Panc1 (cell line): ENCODE data around the gene SLC35D2. TPM values are rescaled to one million over a fixed set of nuclear protein-coding genes. Genes with fewer than 3 reads are reported as not detected.

Experiments used
- ATAC-seq: fragments of 200-7000 bp; cut with Tn5 transposase; 2 replicates; pipeline ENCODE4 v1.9.1; 2020; ENCODE audit warnings: mild to moderate bottlenecking, moderate library complexity
- BruUV-seq: library from RNA; stranded (reverse); fragments of 400-500 nt; replicated peaks from 2 replicates; lab custom pipeline; 2021; lab: Mats Ljungman, UMichigan
- CTCF ChIA-PET: fragments of 300-600 bp; sonication (Branson Sonifier 250); formaldehyde crosslinking; loops from one replicate; lab custom pipeline; 2022; ENCODE audit warnings: antibody characterized with exemption; lab: Charles Lee
- POLR2A ChIA-PET: fragments of 300-600 bp; sonication (Branson Sonifier 250); formaldehyde crosslinking; loops from one replicate; lab custom pipeline; 2022; ENCODE audit warnings: antibody characterized with exemption; lab: Charles Lee
- DNase-seq: peaks from one replicate; pipeline ENCODE4 v3.0.0-alpha.2; 2010; ENCODE audit warnings: low read depth, low spot score
- H3K27ac ChIP-seq: 2 replicates; pipeline ENCODE4 v1.5.1; 2011; ENCODE audit warnings: mild to moderate bottlenecking, low read length, inconsistent platforms
- H3K27me3 ChIP-seq: fragments of 200-500 bp; sonication (Bioruptor generic); 2 replicates; pipeline ENCODE4 v1.6.0; 2014; ENCODE audit warnings: low read length, inconsistent platforms; ENCODE audit not compliant: control insufficient read depth, insufficient read depth
- H3K36me3 ChIP-seq: fragments of 200-500 bp; sonication (Bioruptor generic); 2 replicates; pipeline ENCODE4 v1.5.1; 2014; ENCODE audit warnings: inconsistent platforms, mild to moderate bottlenecking, low read length, moderate library complexity; ENCODE audit not compliant: control insufficient read depth, insufficient read depth
- H3K4me1 ChIP-seq: 2 replicates; pipeline ENCODE4 v1.5.1; 2011; ENCODE audit warnings: inconsistent platforms, mild to moderate bottlenecking, low read length, moderate library complexity; ENCODE audit not compliant: control insufficient read depth, insufficient read depth
- H3K4me3 ChIP-seq, 2 experiments: 2 replicates each; pipeline ENCODE4 v1.5.1; 2011 to 2012; ENCODE audit warnings: low read depth in 2 of 2, low read length in 2 of 2, mild to moderate bottlenecking in 2 of 2, inconsistent platforms in 1 of 2, moderate library complexity in 1 of 2
- H3K9me3 ChIP-seq: fragments of 200-500 bp; sonication (Bioruptor generic); 2 replicates; pipeline ENCODE4 v1.5.1; 2014; ENCODE audit warnings: low read depth, mild to moderate bottlenecking, inconsistent platforms, low read length, moderate library complexity; ENCODE audit not compliant: control insufficient read depth, insufficient read depth
- CTCF ChIP-seq: fragments of 450-650 bp; IDR thresholded peaks from 2 replicates; pipeline ENCODE4 v1.5.1; 2017; ENCODE audit warnings: mild to moderate bottlenecking
- POLR2AphosphoS5 ChIP-seq: IDR thresholded peaks from 2 replicates; pipeline ENCODE4 v1.6.1; 2012; ENCODE audit warnings: mild to moderate bottlenecking, low read depth, low read length, moderate library complexity
- REST ChIP-seq, 2 experiments: IDR thresholded peaks; 2 replicates each; pipeline ENCODE4 v1.6.1; 2011 to 2012; ENCODE audit warnings: low read depth in 2 of 2, control low read depth in 1 of 2, low read length in 1 of 2, mild to moderate bottlenecking in 1 of 2, moderate library complexity in 1 of 2; ENCODE audit not compliant: insufficient read depth in 1 of 2
- SIN3A ChIP-seq: IDR thresholded peaks from 2 replicates; pipeline ENCODE4 v1.6.1; 2012; ENCODE audit warnings: low read depth, mild to moderate bottlenecking, low read length, moderate library complexity, borderline replicate concordance; ENCODE audit not compliant: insufficient read depth
- TCF7L2 ChIP-seq: IDR thresholded peaks from 2 replicates; pipeline ENCODE4 v1.6.1; 2011; ENCODE audit warnings: mild to moderate bottlenecking, low read depth, low read length, inconsistent platforms
- in situ Hi-C: cut with HindIII; loops from 2 replicates; pipeline ENCODE4 v1.10.0; 2016; ENCODE audit warnings: low sequenced_read_pairs, low pct_unique_long_range_greater_than_20kb
- intact Hi-C: fragments of 100-400 bp; cut with micrococcal nuclease; formaldehyde crosslinking; loops from one replicate; pipeline ENCODE4 v1.10.0; 2022; ENCODE audit not compliant: unreplicated experiment
- total RNA-seq: library from RNA; stranded (reverse); gene quantifications from one replicate; pipeline ENCODE4 v1.2.1, GENCODE V29; 2021; ENCODE audit not compliant: unreplicated experiment

SLC35D2 gene
- total RNA-seq, 1 experiment from 2014 or later = 23.7 TPM

GRCh38 chr9:96321515-96321914 lies 62.0 kb downstream of the SLC35D2 start:
- in situ Hi-C loops = no loop called here
- Histone ChIP-seq H3K36me3 (no peaks in the 10 kb centered on the region), H3K4me3 (no peak overlapping the region), H3K27me3 (no peaks in the 10 kb centered on the region), H3K9me3 (no peaks in the 10 kb centered on the region), H3K4me1 (no peaks in the 10 kb centered on the region), H3K27ac (no peak overlapping the region)
- no peak for ATAC-seq
- ChIA-PET CTCF (no interaction called here), POLR2A (no interaction called here)
- TF ChIP-seq REST (IDR thresholded peaks at IDR 0.05; ENCODE audit: insufficient read depth in 1 of 2, low read depth in 2 of 2, low read length in 1 of 2) (no peak), TCF7L2 (no peak), CTCF (no peak), POLR2AphosphoS5 (no peak), SIN3A (no peak)
- DNase-seq = no peak
- BruUV-seq = no TSS peak
- intact Hi-C loops = no loop called here

GRCh38 chr9:96320749-96321280 lies 62.7 kb downstream of the SLC35D2 start:
- TSS peak; percentile 78 for BruUV-seq
- Histone ChIP-seq H3K27me3 (no peaks in the 10 kb centered on the region), H3K9me3 (no peaks in the 10 kb centered on the region), H3K27ac (no peak overlapping the region), H3K4me3 (no peak overlapping the region), H3K36me3 (no peaks in the 10 kb centered on the region), H3K4me1 (no peaks in the 10 kb centered on the region)
- intact Hi-C loops = no loop called here
- in situ Hi-C loops = no loop called here
- DNase-seq = no peak
- POLR2A ChIA-PET = no interaction called here
- TF ChIP-seq TCF7L2 (no peak), REST (IDR thresholded peaks at IDR 0.05; ENCODE audit: insufficient read depth in 1 of 2, low read depth in 2 of 2, low read length in 1 of 2) (no peak), SIN3A (no peak), POLR2AphosphoS5 (no peak), CTCF (no peak)
- CTCF ChIA-PET = interaction anchor here (0.6 kb wide), 1 partner anchor 712 kb away, joined by 5 read pairs; no protein-coding TSS in a partner anchor
- no peak for ATAC-seq
